Ascending aorta (tissue), 2 donors: ENCODE results near the gene C6orf62. TPM values are rescaled to one million over a fixed set of nuclear protein-coding genes. Genes with fewer than 3 reads are reported as not detected.

Source experiments
- DNase-seq, 2 donors: peaks; one replicate each; pipeline ENCODE4 v3.0.0-alpha.2; 2019; ENCODE audit warnings: low spot score in 2 of 2
- H3K27ac ChIP-seq, 2 donors: fragments of 200-600 bp; sonication (generic); one replicate each; pipeline ENCODE4 v1.5.1; 2016 to 2017; ENCODE audit warnings: mild to moderate bottlenecking in 1 of 2
- H3K27me3 ChIP-seq: fragments of 200-600 bp; sonication (generic); one replicate; pipeline ENCODE4 v1.5.1; 2017
- H3K36me3 ChIP-seq, 2 donors: fragments of 200-600 bp; sonication (generic); one replicate each; pipeline ENCODE4 v1.5.1; 2016
- H3K4me1 ChIP-seq, 2 donors: fragments of 200-600 bp; sonication (generic); one replicate each; pipeline ENCODE4 v1.5.1; 2016 to 2017; ENCODE audit warnings: mild to moderate bottlenecking in 1 of 2
- H3K4me3 ChIP-seq, 2 donors: fragments of 200-600 bp; sonication (generic); one replicate each; pipeline ENCODE4 v1.5.1; 2016 to 2017; ENCODE audit warnings: mild to moderate bottlenecking in 1 of 2
- H3K9me3 ChIP-seq, 2 donors: fragments of 200-600 bp; sonication (generic); one replicate each; pipeline ENCODE4 v1.5.1; 2016
- CTCF ChIP-seq, 3 experiments: fragments of 200-600 bp in 2 of 3; fragments of 450-650 bp in 1 of 3; sonication (generic) in 2 of 3; IDR thresholded peaks; one replicate each; pipeline ENCODE4 v1.5.1; 2016 to 2019; ENCODE audit warnings: antibody characterized with exemption in 3 of 3, mild to moderate bottlenecking in 1 of 3, moderate library complexity in 1 of 3
- intact Hi-C: fragments of 100-400 bp; cut with DNase I; formaldehyde crosslinking; loops from one replicate; pipeline ENCODE4 v1.15.1; 2023
- total RNA-seq: library from RNA; depleted of rRNA; stranded (reverse); fragments of >200 nt; gene quantifications from one replicate; pipeline ENCODE4 v1.1.0, GENCODE V29; 2016

Gene C6orf62
- total RNA-seq, 1 donor from 2014 or later = 29.6 TPM

- no peaks in the 10 kb centered on the region for H3K27me3 ChIP-seq
- H3K9me3 ChIP-seq = no peaks in the 10 kb centered on the region
- DNase-seq = no peak
- no peak for TF ChIP-seq CTCF (IDR thresholded peaks at IDR 0.05)
- H3K36me3 ChIP-seq = peaks cover 65 to 100% of the 10 kb centered on the region in 2 donors
- peaks cover 0 to 20% of the 10 kb centered on the region in 2 donors for H3K4me1 ChIP-seq
- H3K27ac ChIP-seq = no peak overlapping the region
- intact Hi-C loops = no loop called here
- no peak overlapping the region for H3K4me3 ChIP-seq
These were observed 10.3 kb downstream of the C6orf62 start for GRCh38 chr6:24708612-24709011.

GRCh38 chr6:24704468-24704867 lies 14.5 kb downstream of the C6orf62 start:
- intact Hi-C loops = no loop called here
- Histone ChIP-seq H3K9me3 (no peaks in the 10 kb centered on the region), H3K36me3 (peaks cover 45 to 81% of the 10 kb centered on the region in 2 donors), H3K27me3 (no peaks in the 10 kb centered on the region), H3K27ac (no peak overlapping the region), H3K4me3 (no peak overlapping the region), H3K4me1 (peaks cover 0 to 8% of the 10 kb centered on the region in 2 donors)
- no peak for TF ChIP-seq CTCF (IDR thresholded peaks at IDR 0.05)
- no peak for DNase-seq

- Histone ChIP-seq H3K4me1 (peaks cover 0 to 7% of the 10 kb centered on the region in 2 donors), H3K9me3 (no peaks in the 10 kb centered on the region), H3K4me3 (no peak overlapping the region), H3K36me3 (peaks cover 34 to 64% of the 10 kb centered on the region in 2 donors), H3K27me3 (no peaks in the 10 kb centered on the region), H3K27ac (no peak overlapping the region)
- DNase-seq = no peak
- intact Hi-C loops = no loop called here
- no peak for TF ChIP-seq CTCF (IDR thresholded peaks at IDR 0.05)
These were observed 16.2 kb downstream of the C6orf62 start for GRCh38 chr6:24702720-24703282.

GRCh38 chr6:24699521-24700359 lies 19.2 kb downstream of the C6orf62 start:
- H3K27ac ChIP-seq = peak overlapping the region; percentile 8 to 21
- H3K27me3 ChIP-seq = no peaks in the 10 kb centered on the region
- H3K4me1 ChIP-seq = peaks cover 0 to 7% of the 10 kb centered on the region in 2 donors
- no peak for TF ChIP-seq CTCF (IDR thresholded peaks at IDR 0.05)
- H3K9me3 ChIP-seq = no peaks in the 10 kb centered on the region
- no peak overlapping the region for H3K4me3 ChIP-seq
- intact Hi-C loops = no loop called here
- peaks cover 7 to 33% of the 10 kb centered on the region in 2 donors for H3K36me3 ChIP-seq
- no peak for DNase-seq

GRCh38 chr6:24696097-24696496 lies 22.9 kb downstream of the C6orf62 start:
- no peak for DNase-seq
- Histone ChIP-seq H3K27me3 (no peaks in the 10 kb centered on the region), H3K27ac (no peak overlapping the region), H3K4me1 (peaks cover 0 to 7% of the 10 kb centered on the region in 2 donors), H3K9me3 (no peaks in the 10 kb centered on the region), H3K4me3 (no peak overlapping the region), H3K36me3 (no peaks in the 10 kb centered on the region)
- TF ChIP-seq CTCF (IDR thresholded peaks at IDR 0.05) = no peak
- intact Hi-C loops = no loop called here
